ENCODE data around the gene OPRL1.

The OPRL1 gene

GRCh38 chr20:64058536-64058935 is 21.3 kb upstream of the OPRL1 start:
- no peak for FAIRE-seq
- TF ChIP-seq CTCF (IDR thresholded peaks at IDR 0.05; ENCODE audit: insufficient read depth, missing control alignments): no peak
- DNase-seq (ENCODE audit: insufficient read length, low spot score): no peak

DNA sequence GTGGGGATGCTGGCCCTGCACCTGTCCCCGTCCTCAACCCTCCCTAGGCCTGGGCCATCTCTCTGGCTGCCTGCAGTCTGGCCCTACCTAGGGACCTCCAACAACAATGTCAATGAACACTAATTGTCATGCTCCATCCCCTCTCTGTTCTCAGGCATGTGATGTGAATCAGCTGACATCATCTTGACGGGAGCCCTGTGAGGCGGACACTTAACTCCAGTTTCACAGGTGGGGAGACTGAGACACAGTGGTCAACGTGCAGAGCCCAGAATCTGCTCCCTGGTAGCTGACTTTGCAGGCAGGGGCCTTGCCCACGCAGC is 17.6 kb upstream of the OPRL1 start:
- FAIRE-seq: no peak
- no peak for TF ChIP-seq CTCF (IDR thresholded peaks at IDR 0.05; ENCODE audit: insufficient read depth, missing control alignments)

GRCh38 chr20:64062596-64063388 is 17.1 kb upstream of the OPRL1 start, which contains the start of gene TCEA2:
TCEA2 (plus strand) TSS chr20:64063198; CDS start chr20:64063313, 115 bp downstream.
- DNase-seq (ENCODE audit: insufficient read length, low spot score) (peak; percentile 100), FAIRE-seq (no peak)
- no peak for TF ChIP-seq CTCF (IDR thresholded peaks at IDR 0.05; ENCODE audit: insufficient read depth, missing control alignments)

More for the DNA sequence above, 17.6 kb upstream of the OPRL1 start:
- no peak for DNase-seq (ENCODE audit: insufficient read length, low spot score)

DNA sequence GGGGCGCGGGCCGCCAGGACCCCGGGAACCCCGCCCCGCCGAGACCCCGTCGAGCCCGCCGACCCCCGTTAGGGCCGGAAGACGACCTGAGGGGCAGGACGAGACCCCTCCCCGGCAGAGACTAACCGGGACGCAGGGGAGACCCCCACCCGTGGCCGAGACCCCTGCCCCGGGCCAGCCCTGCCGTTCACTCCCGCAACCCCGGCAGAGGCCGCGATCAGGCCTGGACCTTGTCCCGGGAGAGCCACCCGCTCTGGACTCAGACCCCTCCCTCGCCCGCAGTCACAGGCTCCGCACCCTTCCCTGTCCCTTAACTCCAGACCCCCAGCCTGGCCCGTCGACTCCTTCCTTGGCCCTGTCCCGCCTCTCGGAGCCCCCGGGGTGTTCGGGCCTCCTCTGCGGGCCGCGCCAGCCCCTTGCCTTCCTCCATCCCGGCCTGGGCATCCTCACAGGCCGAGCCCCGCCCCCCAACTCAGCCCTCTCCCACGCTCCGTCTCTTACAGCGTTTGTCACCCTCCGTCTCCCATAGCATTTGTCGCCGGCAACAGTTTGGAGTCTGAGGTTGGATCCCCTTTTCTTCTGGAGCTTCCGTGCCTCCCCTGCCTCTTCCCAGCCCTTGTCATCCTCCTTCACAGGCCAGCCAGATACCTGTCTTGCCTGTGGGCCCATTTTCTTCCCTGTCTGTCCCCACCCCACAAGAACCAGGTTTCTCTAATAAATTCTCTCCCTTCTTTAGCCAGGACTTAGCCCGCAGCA is 16.3 kb upstream of the OPRL1 start:
- TF ChIP-seq CTCF (IDR thresholded peaks at IDR 0.05; ENCODE audit: insufficient read depth, missing control alignments): no peak
- FAIRE-seq (no peak), DNase-seq (ENCODE audit: insufficient read length, low spot score) (no peak)

GRCh38 chr20:64064145-64064698 is 15.7 kb upstream of the OPRL1 start:
- no peak for FAIRE-seq
- DNase-seq (ENCODE audit: insufficient read length, low spot score): no peak
- TF ChIP-seq CTCF (IDR thresholded peaks at IDR 0.05; ENCODE audit: insufficient read depth, missing control alignments): no peak

GRCh38 chr20:64065062-64065973 is 14.6 kb upstream of the OPRL1 start:
- DNase-seq (ENCODE audit: insufficient read length, low spot score): no peak
- TF ChIP-seq CTCF (IDR thresholded peaks at IDR 0.05; ENCODE audit: insufficient read depth, missing control alignments): no peak
- no peak for FAIRE-seq
